PC-3 (cell line): ENCODE measurements around the gene RBM20. TPM values are rescaled to one million over a fixed set of nuclear protein-coding genes. Genes with fewer than 3 reads are reported as not detected.

Experiments used
- ATAC-seq: fragments of 200-7000 bp; cut with Tn5 transposase; 2 replicates; pipeline ENCODE4 v1.9.1; 2020; ENCODE audit warnings: mild to moderate bottlenecking, moderate library complexity
- BruUV-seq: library from RNA; stranded (reverse); fragments of 400-500 nt; replicated peaks from 2 replicates; lab custom pipeline; 2021; lab: Mats Ljungman, UMichigan
- CTCF ChIA-PET: fragments of 300-600 bp; sonication (Branson Sonifier 250); formaldehyde crosslinking; loops from one replicate; lab custom pipeline; 2022; ENCODE audit warnings: antibody characterized with exemption; lab: Charles Lee
- POLR2A ChIA-PET: fragments of 300-600 bp; sonication (Branson Sonifier 250); formaldehyde crosslinking; loops from one replicate; lab custom pipeline; 2022; ENCODE audit warnings: antibody characterized with exemption; ENCODE audit not compliant: unreplicated experiment; lab: Charles Lee
- DNase-seq: peaks from one replicate; pipeline ENCODE4 v3.0.0-alpha.2; 2015
- H2AFZ ChIP-seq: fragments of 300-600 bp; sonication (generic); 2 replicates; pipeline ENCODE4 v1.6.0; 2016; ENCODE audit warnings: antibody characterized with exemption, low read length
- H3F3A ChIP-seq: fragments of 300-600 bp; sonication (generic); one replicate; pipeline ENCODE4 v1.6.0; 2017; ENCODE audit warnings: antibody characterized with exemption, low read length, control low read depth, mild to moderate bottlenecking; ENCODE audit not compliant: unreplicated experiment
- H3K27ac ChIP-seq: fragments of 300-600 bp; sonication (generic); 2 replicates; pipeline ENCODE4 v1.5.1; 2016; ENCODE audit warnings: mild to moderate bottlenecking, low read length
- H3K27me3 ChIP-seq: fragments of 300-600 bp; sonication (generic); 2 replicates; pipeline ENCODE4 v1.6.1; 2016; ENCODE audit warnings: low read length, mixed read lengths
- H3K36me3 ChIP-seq: fragments of 300-600 bp; sonication (generic); 2 replicates; pipeline ENCODE4 v1.6.1; 2016; ENCODE audit warnings: low read depth, mixed run types, low read length, mixed read lengths
- H3K4me1 ChIP-seq: fragments of 300-600 bp; sonication (generic); 2 replicates; pipeline ENCODE4 v1.5.1; 2016; ENCODE audit warnings: low read length; ENCODE audit not compliant: insufficient read depth
- H3K4me2 ChIP-seq: fragments of 300-600 bp; sonication (generic); 2 replicates; pipeline ENCODE4 v1.6.0; 2016; ENCODE audit warnings: low read length
- H3K4me3 ChIP-seq: fragments of 300-600 bp; sonication (generic); 2 replicates; pipeline ENCODE4 v1.5.1; 2016; ENCODE audit warnings: mild to moderate bottlenecking, low read length, mixed read lengths
- H3K79me2 ChIP-seq: fragments of 300-600 bp; sonication (generic); 2 replicates; pipeline ENCODE4 v1.6.1; 2017; ENCODE audit warnings: low read length, mixed read lengths
- H3K9ac ChIP-seq: fragments of 300-600 bp; sonication (generic); 2 replicates; pipeline ENCODE4 v1.6.0; 2016; ENCODE audit warnings: mild to moderate bottlenecking, low read length
- H3K9me2 ChIP-seq: fragments of 300-600 bp; sonication (generic); replicated peaks from 2 replicates; pipeline ENCODE4 v1.6.1; 2016; ENCODE audit warnings: mixed run types, low read length, mixed read lengths
- H3K9me3 ChIP-seq: fragments of 300-600 bp; sonication (generic); 2 replicates; pipeline ENCODE4 v1.6.1; 2016; ENCODE audit warnings: low read length, mixed read lengths
- H4K20me1 ChIP-seq: fragments of 300-600 bp; sonication (generic); 2 replicates; pipeline ENCODE4 v1.6.1; 2016; ENCODE audit warnings: low read length, mixed read lengths
- CTCF ChIP-seq: fragments of 300-600 bp; sonication (generic); conservative IDR thresholded peaks from 2 replicates; pipeline ENCODE4 v1.5.1; 2017; ENCODE audit warnings: antibody characterized with exemption, low read depth, mild to moderate bottlenecking, low read length
- EZH2 ChIP-seq: fragments of 300-600 bp; sonication (generic); IDR thresholded peaks from one replicate; pipeline ENCODE4 v1.6.1; 2017; ENCODE audit warnings: antibody characterized with exemption, mild to moderate bottlenecking, low read length; ENCODE audit not compliant: unreplicated experiment
- EZH2phosphoT487 ChIP-seq: fragments of 300-600 bp; sonication (generic); IDR thresholded peaks from 2 replicates; pipeline ENCODE4 v1.6.1; 2018; ENCODE audit warnings: mild to moderate bottlenecking, antibody characterized with exemption, low read length, borderline replicate concordance
- intact Hi-C: fragments of 100-400 bp; cut with micrococcal nuclease; formaldehyde crosslinking; loops from 2 replicates; pipeline ENCODE4 v1.9.0; 2023
- total RNA-seq: library from RNA; depleted of rRNA; stranded (reverse); fragments of >200 nt; gene quantifications from 2 replicates; pipeline ENCODE4 v1.2.3, GENCODE V29; 2014

RBM20 gene
- total RNA-seq, 1 experiment from 2014 or later = 0.40 TPM

- ChIA-PET CTCF (no interaction called here), POLR2A (no interaction called here)
- Histone ChIP-seq H4K20me1 (no peaks in the 10 kb centered on the region), H3F3A (no peaks in the 10 kb centered on the region), H3K79me2 (no peaks in the 10 kb centered on the region), H3K27ac (no peak overlapping the region), H3K9me3 (no peaks in the 10 kb centered on the region), H2AFZ (no peak overlapping the region), H3K4me2 (no peak overlapping the region), H3K4me3 (no peak overlapping the region), H3K36me3 (no peaks in the 10 kb centered on the region), H3K9me2 (no peaks in the 10 kb centered on the region), H3K27me3 (no peaks in the 10 kb centered on the region), H3K9ac (no peak overlapping the region), H3K4me1 (no peaks in the 10 kb centered on the region)
- DNase-seq (no peak), ATAC-seq (no peak)
- TF ChIP-seq EZH2phosphoT487 (no peak), EZH2 (no peak)
- intact Hi-C loops = no loop called here
- no TSS peak for BruUV-seq
Measured at GRCh38 chr10:110695539-110695886, 51.4 kb downstream of the RBM20 start.

- H4K20me1 ChIP-seq = no peaks in the 10 kb centered on the region
- intact Hi-C loops = no loop called here
- H3K9me3 ChIP-seq = no peaks in the 10 kb centered on the region
- no peaks in the 10 kb centered on the region for H3F3A ChIP-seq
- no peaks in the 10 kb centered on the region for H3K9me2 ChIP-seq
- BruUV-seq = no TSS peak
- no peak overlapping the region for H3K4me2 ChIP-seq
- H2AFZ ChIP-seq = no peak overlapping the region
- ChIA-PET CTCF (no interaction called here), POLR2A (no interaction called here)
- no peak overlapping the region for H3K9ac ChIP-seq
- no peaks in the 10 kb centered on the region for H3K27me3 ChIP-seq
- no peak overlapping the region for H3K27ac ChIP-seq
- H3K79me2 ChIP-seq = no peaks in the 10 kb centered on the region
- H3K4me1 ChIP-seq = no peaks in the 10 kb centered on the region
- ATAC-seq (no peak), DNase-seq (no peak)
- TF ChIP-seq CTCF (no peak), EZH2 (no peak), EZH2phosphoT487 (no peak)
- no peaks in the 10 kb centered on the region for H3K36me3 ChIP-seq
- H3K4me3 ChIP-seq = no peak overlapping the region
Measured at GRCh38 chr10:110696436-110696835, 52.3 kb downstream of the RBM20 start.

GRCh38 chr10:110698340-110698739, 54.2 kb downstream of the RBM20 start:
- Histone ChIP-seq H4K20me1 (no peaks in the 10 kb centered on the region), H3K4me1 (no peaks in the 10 kb centered on the region), H3K9ac (no peak overlapping the region), H3K4me3 (no peak overlapping the region), H3K27ac (no peak overlapping the region), H3F3A (no peaks in the 10 kb centered on the region), H2AFZ (no peak overlapping the region), H3K9me3 (no peaks in the 10 kb centered on the region), H3K36me3 (no peaks in the 10 kb centered on the region), H3K9me2 (no peaks in the 10 kb centered on the region), H3K27me3 (no peaks in the 10 kb centered on the region), H3K79me2 (no peaks in the 10 kb centered on the region), H3K4me2 (no peak overlapping the region)
- ATAC-seq = no peak
- no TSS peak for BruUV-seq
- POLR2A ChIA-PET = no interaction called here
- intact Hi-C loops = no loop called here
- no peak for DNase-seq
- TF ChIP-seq CTCF (no peak), EZH2 (no peak)
- CTCF ChIA-PET = no interaction called here
